MM.1S (cell line): Measurements from ENCODE around the gene OSCP1.

ENCODE experiments used
- DNase-seq: peaks from one replicate; pipeline ENCODE4 v3.0.0-alpha.2; 2015
- H2AFZ ChIP-seq: fragments of 300-600 bp; sonication (generic); 2 replicates; pipeline ENCODE4 v1.6.0; 2016; ENCODE audit warnings: antibody characterized with exemption, low read length
- H3F3A ChIP-seq: fragments of 300-600 bp; sonication (generic); 2 replicates; pipeline ENCODE4 v1.6.1; 2016; ENCODE audit warnings: mild to moderate bottlenecking, antibody characterized with exemption, low read length, moderate library complexity, mixed read lengths; ENCODE audit not compliant: insufficient read depth
- H3K27ac ChIP-seq: fragments of 300-600 bp; sonication (generic); 2 replicates; pipeline ENCODE4 v1.5.1; 2016; ENCODE audit warnings: mild to moderate bottlenecking, low read length
- H3K27me3 ChIP-seq: fragments of 300-600 bp; sonication (generic); replicated peaks from 2 replicates; pipeline ENCODE4 v1.6.0; 2016; ENCODE audit warnings: low read length; ENCODE audit not compliant: insufficient read depth
- H3K36me3 ChIP-seq: fragments of 300-600 bp; sonication (generic); replicated peaks from 2 replicates; pipeline ENCODE4 v1.6.1; 2016; ENCODE audit warnings: mild to moderate bottlenecking, low read length, mixed read lengths; ENCODE audit not compliant: insufficient read depth
- H3K4me1 ChIP-seq: fragments of 300-600 bp; sonication (generic); 2 replicates; pipeline ENCODE4 v1.6.1; 2016; ENCODE audit warnings: low read length, mixed read lengths
- H3K4me2 ChIP-seq: fragments of 300-600 bp; sonication (generic); 2 replicates; pipeline ENCODE4 v1.6.0; 2016; ENCODE audit warnings: low read depth, low read length
- H3K4me3 ChIP-seq: fragments of 300-600 bp; sonication (generic); 2 replicates; pipeline ENCODE4 v1.5.1; 2016; ENCODE audit warnings: low read length, mixed read lengths
- H3K79me2 ChIP-seq: fragments of 300-600 bp; sonication (generic); 2 replicates; pipeline ENCODE4 v1.6.1; 2016; ENCODE audit warnings: mixed run types, low read length, mixed read lengths
- H3K9ac ChIP-seq: fragments of 300-600 bp; sonication (generic); 2 replicates; pipeline ENCODE4 v1.6.1; 2016; ENCODE audit warnings: low read length, mixed read lengths
- H3K9me2 ChIP-seq: fragments of 300-600 bp; sonication (generic); replicated peaks from 2 replicates; pipeline ENCODE4 v1.6.1; 2016; ENCODE audit warnings: mild to moderate bottlenecking, low read length, mixed read lengths; ENCODE audit not compliant: insufficient read depth
- H3K9me3 ChIP-seq: fragments of 300-600 bp; sonication (generic); replicated peaks from 2 replicates; pipeline ENCODE4 v1.6.1; 2016; ENCODE audit warnings: mild to moderate bottlenecking, low read length, mixed read lengths; ENCODE audit not compliant: insufficient read depth
- H4K20me1 ChIP-seq: fragments of 300-600 bp; sonication (generic); 2 replicates; pipeline ENCODE4 v1.6.1; 2016; ENCODE audit warnings: mild to moderate bottlenecking, low read length, moderate library complexity, mixed read lengths; ENCODE audit not compliant: insufficient read depth
- CTCF ChIP-seq: fragments of 300-600 bp; sonication (generic); IDR thresholded peaks from 2 replicates; pipeline ENCODE4 v1.5.1; 2016; ENCODE audit warnings: antibody characterized with exemption, low read length, mixed read lengths
- EZH2 ChIP-seq: fragments of 300-600 bp; sonication (generic); optimal IDR thresholded peaks from 2 replicates; pipeline ENCODE3; 2017; ENCODE audit warnings: low read depth, mild to moderate bottlenecking, antibody characterized with exemption, low read length, mixed read lengths
- EZH2phosphoT487 ChIP-seq: fragments of 300-600 bp; sonication (generic); IDR thresholded peaks from 2 replicates; pipeline ENCODE4 v1.6.1; 2018; ENCODE audit warnings: antibody characterized with exemption, low read length

Gene OSCP1

GRCh38 chr1:36471830-36472641 is 21.8 kb upstream of the OSCP1 start:
- H3K9me3 ChIP-seq, result no peaks in the 10 kb centered on the region
- no peaks in the 10 kb centered on the region for H3K27me3 ChIP-seq
- H3K4me3 ChIP-seq, result no peak overlapping the region
- no peaks in the 10 kb centered on the region for H4K20me1 ChIP-seq
- peaks cover 4% of the 10 kb centered on the region; the same call in 1 of the 2 replicates for H3F3A ChIP-seq
- no peak overlapping the region for H3K27ac ChIP-seq
- TF ChIP-seq EZH2 (no peak), EZH2phosphoT487 (no peak)
- peaks cover 13% of the 10 kb centered on the region for H3K4me1 ChIP-seq
- no peak overlapping the region for H3K9ac ChIP-seq
- H3K4me2 ChIP-seq, result no peak overlapping the region
- H3K36me3 ChIP-seq, result no peaks in the 10 kb centered on the region
- no peak for DNase-seq
- H2AFZ ChIP-seq, result no peak overlapping the region
- H3K79me2 ChIP-seq, result no peaks in the 10 kb centered on the region
- H3K9me2 ChIP-seq, result no peaks in the 10 kb centered on the region

- Histone ChIP-seq H3K4me1 (peaks cover 12% of the 10 kb centered on the region), H3K27me3 (no peaks in the 10 kb centered on the region)
Observed at GRCh38 chr1:36469163-36469562, 18.9 kb upstream of the OSCP1 start.

GRCh38 chr1:36467700-36468455 is 17.6 kb upstream of the OSCP1 start:
- Histone ChIP-seq H3K36me3 (no peaks in the 10 kb centered on the region), H3K27me3 (no peaks in the 10 kb centered on the region), H2AFZ (no peak overlapping the region), H3K9ac (no peak overlapping the region), H3K4me1 (peaks cover 4% of the 10 kb centered on the region), H3K4me2 (no peak overlapping the region), H3K9me3 (no peaks in the 10 kb centered on the region), H4K20me1 (no peaks in the 10 kb centered on the region), H3F3A (no peaks in the 10 kb centered on the region), H3K9me2 (no peaks in the 10 kb centered on the region), H3K27ac (no peak overlapping the region), H3K4me3 (no peak overlapping the region), H3K79me2 (peaks cover 11% of the 10 kb centered on the region)
- DNase-seq, result no peak
- TF ChIP-seq EZH2 (no peak), EZH2phosphoT487 (no peak), CTCF (no peak)

More at GRCh38 chr1:36469163-36469562, 18.9 kb upstream of the OSCP1 start:
- no peak overlapping the region for H2AFZ ChIP-seq
- no peaks in the 10 kb centered on the region for H4K20me1 ChIP-seq
- H3K79me2 ChIP-seq, result no peaks in the 10 kb centered on the region
- no peak overlapping the region for H3K4me2 ChIP-seq
- H3K9me2 ChIP-seq, result no peaks in the 10 kb centered on the region
- no peak for DNase-seq
- H3K27ac ChIP-seq, result no peak overlapping the region
- H3F3A ChIP-seq, result no peaks in the 10 kb centered on the region
- H3K9me3 ChIP-seq, result no peaks in the 10 kb centered on the region
- no peak overlapping the region for H3K4me3 ChIP-seq
- TF ChIP-seq EZH2phosphoT487 (no peak), CTCF (no peak)
- H3K36me3 ChIP-seq, result no peaks in the 10 kb centered on the region
- no peak overlapping the region for H3K9ac ChIP-seq
